GM08714 (cell line): ENCODE measurements around the gene ARL3.

Experiments
- H3K4me3 ChIP-seq: fragments of 200-500 bp; sonication (Bioruptor generic); 2 replicates; pipeline ENCODE4 v1.5.1; 2014; ENCODE audit warnings: mild to moderate bottlenecking, low read length, inconsistent platforms
- ZNF274 ChIP-seq: IDR thresholded peaks from 2 replicates; pipeline ENCODE4 v1.6.1; 2012; ENCODE audit warnings: mild to moderate bottlenecking, low read depth, low read length

ARL3 gene

GRCh38 chr10:102660888-102661657 lies 53.1 kb downstream of the ARL3 start:
- no peak overlapping the region; the same call in 1 of the 2 replicates for H3K4me3 ChIP-seq
- TF ChIP-seq ZNF274: no peak

GRCh38 chr10:102658802-102659201 lies 55.4 kb downstream of the ARL3 start:
- no peak for TF ChIP-seq ZNF274
- H3K4me3 ChIP-seq: no peak overlapping the region

DNA sequence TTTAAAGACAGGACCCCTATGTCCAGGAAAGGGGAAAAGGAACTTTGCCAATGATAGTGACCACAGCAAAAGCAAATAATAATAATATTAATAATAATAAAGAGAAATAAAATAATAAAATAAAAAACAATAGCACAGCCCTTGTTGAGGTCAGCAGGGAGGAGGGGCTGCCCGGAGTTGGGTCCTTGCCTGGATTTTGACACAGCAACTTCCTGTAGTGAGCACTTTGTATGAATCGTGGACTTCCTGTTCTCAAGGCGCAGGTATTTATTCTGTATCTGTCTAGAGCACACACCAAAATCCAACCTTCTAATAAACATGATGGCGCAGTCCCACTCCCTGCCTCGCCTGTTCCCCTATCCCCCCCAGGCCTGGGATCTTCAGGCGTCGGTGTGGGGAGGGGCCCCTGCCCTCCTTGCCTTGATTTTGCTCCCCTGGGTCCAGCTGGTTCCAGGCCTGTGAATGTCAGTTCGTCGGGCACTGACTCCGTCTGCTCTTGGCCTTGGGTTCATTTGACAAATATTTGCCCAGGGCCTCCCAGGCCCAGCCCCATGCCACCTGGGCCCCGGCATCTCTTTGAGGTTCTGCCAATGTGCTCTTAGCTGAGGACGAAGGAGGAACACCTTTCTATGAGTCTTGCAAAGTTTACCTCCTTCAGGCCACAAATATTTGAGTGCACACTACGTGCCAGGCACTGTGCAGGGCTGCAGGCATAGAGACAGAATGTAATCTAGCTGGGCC lies 56.0 kb downstream of the ARL3 start:
- no peak for TF ChIP-seq ZNF274
- no peak overlapping the region for H3K4me3 ChIP-seq

DNA sequence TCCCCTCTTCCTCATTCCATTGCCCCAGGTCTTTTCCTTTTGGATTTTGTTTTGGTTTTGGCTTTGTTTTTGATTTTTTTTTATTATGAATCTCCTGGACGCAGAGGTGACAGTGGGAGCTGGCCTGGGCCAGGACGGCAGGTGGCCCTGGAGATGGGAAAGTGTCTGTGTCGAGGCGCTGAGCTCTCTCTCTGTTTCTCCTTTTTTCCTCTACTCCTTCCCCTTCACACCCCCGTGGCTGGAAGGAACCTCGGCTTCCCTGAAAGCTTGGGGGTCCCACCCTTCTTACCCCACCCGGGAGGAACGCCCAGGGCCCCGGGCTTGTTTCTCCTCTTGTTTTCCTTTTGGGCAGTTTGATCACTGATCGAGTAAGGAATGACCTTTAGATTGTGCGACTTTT lies 56.7 kb downstream of the ARL3 start:
- TF ChIP-seq ZNF274: no peak
- H3K4me3 ChIP-seq: no peak overlapping the region

DNA sequence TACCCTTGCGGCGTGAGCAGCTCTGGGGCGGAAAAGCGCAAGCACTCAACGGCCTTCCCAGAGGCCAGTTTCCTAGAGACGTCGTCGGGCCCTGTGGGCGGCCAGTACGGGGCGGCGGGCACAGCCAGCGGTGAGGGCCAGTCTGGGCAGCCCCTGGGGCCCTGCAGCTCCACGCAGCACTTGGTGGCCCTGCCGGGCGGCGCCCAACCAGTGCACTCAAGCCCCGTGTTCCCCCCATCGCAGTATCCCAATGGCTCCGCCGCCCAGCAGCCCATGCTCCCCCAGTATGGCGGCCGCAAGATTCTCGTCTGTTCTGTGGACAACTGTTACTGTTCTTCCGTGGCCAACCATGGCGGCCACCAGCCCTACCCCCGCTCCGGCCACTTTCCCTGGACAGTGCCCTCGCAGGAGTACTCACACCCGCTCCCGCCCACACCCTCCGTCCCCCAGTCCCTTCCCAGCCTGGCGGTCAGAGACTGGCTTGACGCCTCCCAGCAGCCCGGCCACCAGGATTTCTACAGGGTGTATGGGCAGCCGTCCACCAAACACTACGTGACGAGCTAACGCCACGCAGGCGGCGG lies 57.3 kb downstream of the ARL3 start:
- no peak overlapping the region for H3K4me3 ChIP-seq
- no peak for TF ChIP-seq ZNF274

GRCh38 chr10:102656026-102656425 lies 58.2 kb downstream of the ARL3 start:
- TF ChIP-seq ZNF274: no peak

GRCh38 chr10:102654969-102655368 lies 59.2 kb downstream of the ARL3 start:
- H3K4me3 ChIP-seq: no peak overlapping the region
- no peak for TF ChIP-seq ZNF274

More at GRCh38 chr10:102656026-102656425, 58.2 kb downstream of the ARL3 start:
- no peak overlapping the region for H3K4me3 ChIP-seq

GRCh38 chr10:102654566-102654965 lies 59.6 kb downstream of the ARL3 start:
- no peak overlapping the region for H3K4me3 ChIP-seq
- TF ChIP-seq ZNF274: no peak

DNA sequence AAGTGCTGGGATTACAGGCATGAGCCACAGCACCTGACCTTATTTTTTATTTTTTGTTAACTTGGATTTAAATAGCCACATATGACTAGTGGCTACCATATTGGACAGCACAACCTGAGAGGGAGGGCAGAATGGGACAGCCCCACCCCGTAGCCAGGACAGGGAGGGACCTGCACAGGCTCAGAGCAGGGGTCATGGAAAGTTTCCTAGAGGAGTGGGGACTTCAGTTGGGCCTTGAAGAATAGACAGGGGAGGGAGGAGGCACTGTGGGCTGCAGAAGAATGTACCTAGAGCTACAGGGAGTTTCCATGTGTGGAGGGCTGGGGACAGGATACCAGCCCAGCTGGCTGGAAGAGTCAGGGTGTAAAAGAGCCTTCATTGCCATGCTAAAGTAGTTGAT lies 61.1 kb downstream of the ARL3 start:
- H3K4me3 ChIP-seq: no peak overlapping the region; the same call in 1 of the 2 replicates
- no peak for TF ChIP-seq ZNF274

DNA sequence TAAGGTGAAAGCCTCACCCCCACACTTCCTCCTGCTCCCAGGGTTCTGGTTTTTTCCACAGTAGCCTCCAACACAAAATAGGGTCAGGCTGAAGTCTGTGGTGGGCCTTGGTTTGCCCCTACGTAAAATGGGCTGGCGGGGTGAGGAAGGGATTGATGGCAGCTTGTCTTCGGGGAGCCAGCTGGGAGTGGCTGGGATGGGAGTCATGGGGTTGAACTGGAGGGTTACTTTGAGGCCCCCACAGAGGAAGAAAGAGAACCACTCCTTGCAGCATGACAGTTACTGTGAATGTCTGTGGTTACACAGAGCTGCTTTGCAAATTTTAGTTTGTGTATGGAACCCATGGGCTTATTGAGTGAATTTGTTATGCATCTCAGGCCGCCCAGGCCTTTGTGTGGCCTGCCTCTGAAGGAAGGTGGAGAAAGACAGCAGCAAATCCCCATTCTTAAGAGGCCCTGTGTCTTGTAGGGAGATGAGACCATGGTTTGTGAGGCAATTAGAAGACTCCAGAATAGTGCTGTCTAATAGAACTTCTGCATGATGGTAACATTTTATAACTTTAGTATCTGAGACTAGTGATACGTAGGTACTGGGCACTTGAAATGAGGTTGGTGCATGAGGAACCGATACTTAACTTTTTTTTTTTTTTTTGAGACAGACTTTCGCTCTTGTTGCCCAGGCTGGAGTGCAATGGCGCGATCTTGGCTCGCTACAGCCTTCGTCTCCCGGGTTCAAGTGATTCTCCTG lies 61.9 kb downstream of the ARL3 start:
- peak overlapping the region; percentile 16; the same call in 1 of the 2 replicates for H3K4me3 ChIP-seq

GRCh38 chr10:102651455-102652169 lies 62.6 kb downstream of the ARL3 start:
- H3K4me3 ChIP-seq: peak overlapping the region; percentile 16; the same call in 1 of the 2 replicates
- TF ChIP-seq ZNF274: no peak

More for the DNA sequence above, 61.9 kb downstream of the ARL3 start:
- no peak for TF ChIP-seq ZNF274

GRCh38 chr10:102650655-102651454 lies 63.3 kb downstream of the ARL3 start:
- no peak for TF ChIP-seq ZNF274
- peak overlapping the region; percentile 16; the same call in 1 of the 2 replicates for H3K4me3 ChIP-seq
